Glomerular visceral epithelial cell (primary cell): ENCODE data around the gene FKBP1A.

Source experiments
- DNase-seq: peaks from one replicate; pipeline ENCODE4 v3.0.0-alpha.2; 2016; ENCODE audit errors: extremely low spot score

Gene FKBP1A

DNA sequence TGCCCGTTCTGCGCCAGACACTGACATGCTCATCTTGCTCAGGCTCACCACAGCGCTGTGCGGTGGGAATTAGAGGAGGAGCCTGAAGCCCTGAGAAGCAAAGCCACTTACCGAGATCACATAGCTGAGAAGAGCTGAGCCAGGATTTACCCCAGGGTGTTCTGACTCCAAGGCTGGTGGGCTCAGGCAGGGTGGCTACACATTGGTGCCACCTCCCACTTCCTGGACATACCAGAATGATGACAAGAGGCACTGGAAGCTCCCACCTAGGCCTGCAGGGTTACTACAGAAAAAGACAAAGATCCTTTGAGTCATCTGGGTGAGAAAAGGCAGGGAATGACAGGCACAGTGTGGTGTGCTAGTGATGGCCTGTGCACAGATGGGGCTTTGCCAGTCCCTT is 24.4 kb upstream of the FKBP1A start:
- peak; percentile 55 for DNase-seq

DNA sequence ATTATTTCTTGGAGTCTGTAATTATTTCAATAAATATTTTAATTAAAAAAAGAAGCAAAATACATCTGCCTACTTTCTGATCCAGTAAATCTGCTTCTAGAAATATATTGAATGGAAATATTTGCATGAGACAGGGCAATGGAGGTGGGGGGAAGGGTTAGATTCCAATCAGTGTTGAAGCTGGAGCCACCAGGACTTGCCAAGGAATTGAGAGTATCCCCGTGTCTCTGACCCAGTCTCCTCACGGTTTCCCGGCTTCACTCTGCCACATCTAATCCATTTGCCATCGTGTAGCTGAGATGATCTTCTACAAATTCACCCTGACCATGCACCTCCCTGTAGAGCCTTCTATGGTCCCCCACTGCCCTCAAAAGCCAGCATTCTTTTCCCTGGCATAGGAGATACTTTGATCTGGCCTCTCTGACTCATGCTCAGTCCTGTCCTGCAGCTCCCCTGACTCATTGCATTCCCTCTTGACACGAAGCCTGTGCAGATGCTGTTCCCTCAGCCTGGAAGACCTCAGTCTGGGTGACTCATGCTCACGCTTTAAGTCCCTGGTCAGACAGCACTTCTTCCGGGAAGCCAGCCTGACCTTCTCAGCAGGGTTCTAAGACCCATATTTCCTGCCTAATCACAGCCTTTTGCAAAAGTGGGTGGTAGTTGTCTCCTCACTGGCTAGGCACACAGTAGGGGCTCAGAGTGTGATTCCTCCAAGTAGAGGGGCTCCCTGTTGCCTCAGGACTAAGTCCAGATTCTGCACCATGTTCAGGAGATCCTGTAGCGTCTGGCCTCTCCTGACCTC is 23.0 kb upstream of the FKBP1A start:
- peak; percentile 94 for DNase-seq

DNA sequence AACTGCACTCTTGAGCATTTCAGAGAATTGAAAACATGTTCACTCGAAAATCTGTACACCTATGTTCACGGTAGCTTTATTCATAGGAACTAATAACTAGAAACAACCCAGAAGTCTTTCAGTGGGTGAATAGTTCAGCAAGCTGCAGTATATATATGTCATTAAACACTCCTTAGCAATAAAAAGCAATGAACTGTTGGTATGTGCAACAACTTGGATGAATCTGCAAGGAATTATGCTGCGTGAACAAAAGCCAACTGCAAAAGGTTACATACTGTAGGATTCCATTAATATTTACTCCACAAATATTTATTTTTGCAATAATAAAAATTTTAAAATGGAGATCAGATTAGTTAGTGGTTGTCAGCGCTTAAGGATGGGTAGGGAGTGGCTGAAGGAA is 22.1 kb upstream of the FKBP1A start:
- DNase-seq: no peak

DNA sequence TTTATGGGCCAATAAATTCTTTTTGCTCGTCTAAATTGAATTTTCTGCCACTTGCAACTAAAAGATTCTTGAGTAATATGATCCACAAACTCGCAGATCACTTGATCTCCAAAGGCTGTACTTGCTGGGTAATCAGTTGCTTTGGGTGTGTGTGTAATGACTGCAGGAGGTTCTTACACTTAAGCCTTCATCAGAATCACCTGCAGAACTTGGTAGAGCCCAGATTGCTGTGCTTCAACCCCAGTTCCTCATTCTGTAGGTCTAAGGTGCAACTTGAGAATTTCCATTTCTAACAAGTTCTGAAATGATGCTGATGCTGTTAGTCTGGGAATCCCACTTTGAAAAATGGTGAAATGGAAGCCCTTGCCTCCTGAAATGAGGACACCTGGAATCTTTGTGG is 12.9 kb upstream of the FKBP1A start:
- no peak for DNase-seq

DNA sequence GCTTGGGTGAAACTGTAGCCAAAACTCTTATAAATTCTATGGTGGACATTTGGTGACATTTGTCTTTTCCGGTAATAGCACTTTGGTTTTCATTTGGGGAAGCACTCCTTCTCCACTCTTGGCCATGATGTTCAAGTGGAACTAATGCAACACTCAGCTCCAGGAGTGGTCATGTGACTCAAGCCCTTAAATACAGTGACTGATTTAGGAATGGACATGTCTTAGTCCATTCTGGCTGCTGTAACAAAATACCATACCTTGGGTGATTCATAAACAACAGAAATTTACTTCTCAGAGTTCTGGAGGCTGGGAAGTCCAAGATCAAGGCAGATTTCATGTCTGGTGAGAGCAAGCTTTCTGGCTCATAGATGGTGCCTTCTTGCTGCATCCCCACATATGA is 10.8 kb upstream of the FKBP1A start:
- no peak for DNase-seq

DNA sequence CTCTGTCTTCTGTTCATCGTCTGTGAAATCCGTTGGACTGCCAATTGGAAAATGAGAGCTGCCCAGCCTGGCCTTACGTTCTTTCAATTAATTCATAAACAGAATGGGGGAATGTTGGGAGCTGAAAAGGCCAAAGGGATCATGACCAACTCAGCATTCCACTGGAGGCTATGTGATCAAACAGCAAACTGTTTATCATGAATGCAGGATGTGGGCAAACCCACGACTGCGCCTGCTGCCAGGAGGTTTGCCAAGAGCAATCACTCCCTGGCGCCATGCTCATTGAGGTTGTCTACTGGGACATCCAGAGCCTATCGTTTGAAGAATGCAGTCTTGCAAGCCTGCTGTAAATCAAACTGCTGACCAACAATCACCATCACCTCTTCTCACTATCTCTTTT is 9.3 kb upstream of the FKBP1A start:
- DNase-seq: peak; percentile 58

DNA sequence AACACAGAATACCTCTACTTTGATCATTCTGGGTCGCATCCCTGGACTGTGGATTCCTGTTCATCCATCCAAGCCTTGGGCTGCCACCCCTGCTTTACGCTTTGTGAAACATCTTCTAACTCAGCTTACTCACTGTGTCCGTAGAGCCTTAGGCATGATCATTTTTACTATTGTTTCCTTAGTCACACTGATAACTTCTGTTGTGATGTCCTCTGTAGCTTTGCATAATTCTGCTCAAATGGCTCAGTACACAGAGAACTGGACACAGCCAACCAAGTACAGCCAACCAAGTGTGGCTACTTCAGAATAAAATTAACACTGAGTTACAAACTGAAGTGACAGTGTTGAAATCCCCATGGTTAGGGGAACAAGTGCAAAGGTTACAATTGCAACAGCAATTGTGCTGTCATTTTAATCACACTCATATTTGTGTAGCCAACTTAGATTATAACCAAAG is 8.6 kb upstream of the FKBP1A start:
- peak; percentile 32 for DNase-seq

DNA sequence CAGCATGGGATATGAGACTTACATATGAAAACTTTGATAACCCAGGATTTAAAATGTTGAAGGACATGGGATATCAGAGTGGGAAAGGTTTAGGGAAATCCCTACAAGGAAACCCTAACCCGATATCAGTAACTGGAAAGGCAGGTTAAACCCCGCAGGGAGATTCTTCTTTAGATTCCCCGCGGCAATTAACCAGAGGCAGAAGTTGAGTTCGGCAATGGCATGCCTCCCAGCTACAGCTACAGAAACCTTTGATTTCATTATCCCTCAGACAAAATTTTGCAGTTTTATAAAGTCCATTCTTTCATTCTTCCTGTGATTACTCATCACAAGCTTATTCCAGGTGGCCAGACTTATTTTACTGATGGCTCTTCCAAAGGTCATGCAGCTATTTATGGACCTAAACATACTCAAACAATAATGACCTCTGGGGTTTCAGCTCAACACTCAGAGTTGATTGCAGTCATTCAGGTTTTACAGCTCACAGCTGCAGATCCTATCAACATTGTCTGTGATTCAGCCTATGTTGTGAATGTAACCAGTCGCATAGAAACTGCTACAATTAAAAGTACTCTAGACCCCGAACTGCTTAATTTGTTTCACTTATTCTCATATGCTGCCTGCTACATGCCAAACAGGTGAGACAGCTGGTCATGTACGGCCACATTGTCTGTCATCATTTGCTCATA is 7.0 kb upstream of the FKBP1A start:
- DNase-seq: peak; percentile 69

DNA sequence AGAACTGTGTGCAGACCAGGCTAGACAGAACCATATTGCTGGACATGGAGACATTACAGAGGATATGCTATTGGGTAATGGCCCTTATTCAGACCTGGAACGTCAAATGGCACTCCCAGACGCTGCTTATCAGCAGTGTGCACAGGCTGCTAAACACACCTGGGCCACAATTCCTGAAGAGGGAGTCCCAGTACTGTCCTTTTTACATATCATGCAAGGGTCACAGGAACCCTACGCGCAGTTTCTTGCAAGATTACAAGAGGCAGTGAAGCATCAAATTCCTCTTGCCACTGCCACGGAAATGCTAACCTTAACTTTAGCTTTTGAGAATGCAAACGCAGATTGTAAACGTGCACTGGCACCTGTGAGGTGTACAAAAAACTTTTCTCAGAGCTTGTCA is 5.3 kb upstream of the FKBP1A start:
- peak; percentile 69 for DNase-seq

DNA sequence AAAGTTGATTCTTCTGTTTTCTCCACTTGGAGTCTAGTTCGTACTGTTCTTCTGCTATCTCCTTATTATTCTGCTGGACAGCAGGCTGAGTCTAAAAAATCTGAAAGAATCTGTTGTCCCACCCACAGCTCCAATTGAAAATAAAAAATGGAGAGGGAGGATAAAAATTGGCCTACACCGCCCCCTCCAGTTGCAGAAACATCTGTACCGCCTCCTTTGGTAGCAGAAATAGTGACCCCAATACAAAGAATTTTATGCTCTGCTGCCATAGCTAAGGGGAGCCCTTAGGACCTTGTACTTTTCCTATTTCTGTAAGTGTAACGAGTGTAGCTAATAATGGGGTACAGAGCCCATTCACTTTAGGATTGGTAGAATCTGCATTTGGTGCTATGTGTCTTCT is 4.9 kb upstream of the FKBP1A start:
- DNase-seq: no peak

DNA sequence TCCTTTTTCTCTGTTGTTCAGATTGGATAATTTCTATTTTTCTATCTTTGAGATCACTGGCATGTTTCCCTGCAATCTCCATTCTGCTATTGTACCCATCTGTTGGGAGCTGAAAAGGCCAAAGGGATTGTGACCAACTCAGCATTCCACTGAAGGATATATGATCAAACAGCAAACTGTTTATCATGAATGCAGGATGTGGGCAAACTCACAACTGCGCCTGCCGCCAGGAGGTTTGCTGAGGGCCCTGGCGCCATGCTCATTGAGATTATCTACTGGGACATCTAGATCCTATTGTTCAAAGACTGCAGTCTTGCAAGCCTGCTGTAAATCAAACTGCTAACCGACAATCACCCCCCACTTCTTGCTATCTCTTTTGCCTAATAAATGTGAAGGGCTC is 3.8 kb upstream of the FKBP1A start:
- DNase-seq: no peak

DNA sequence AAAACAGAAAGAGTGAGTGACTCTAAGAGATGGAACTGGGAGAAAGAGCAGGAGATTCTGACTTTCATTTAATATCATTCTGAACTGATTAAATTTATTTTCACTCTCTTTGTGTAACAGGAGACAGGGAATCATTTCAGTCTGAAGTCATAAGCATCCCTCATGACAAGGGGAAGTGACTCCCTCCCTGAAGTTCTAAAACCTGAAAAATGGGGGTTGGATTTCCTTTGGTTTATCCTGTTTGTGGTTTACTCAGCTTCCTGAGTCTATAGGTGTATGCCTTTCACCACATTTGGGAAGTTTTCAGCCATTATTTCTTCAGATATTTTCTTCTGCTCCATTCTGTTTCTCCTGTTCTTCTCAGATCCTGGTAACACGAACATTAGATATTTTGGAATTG is 3.4 kb upstream of the FKBP1A start:
- DNase-seq: no peak

DNA sequence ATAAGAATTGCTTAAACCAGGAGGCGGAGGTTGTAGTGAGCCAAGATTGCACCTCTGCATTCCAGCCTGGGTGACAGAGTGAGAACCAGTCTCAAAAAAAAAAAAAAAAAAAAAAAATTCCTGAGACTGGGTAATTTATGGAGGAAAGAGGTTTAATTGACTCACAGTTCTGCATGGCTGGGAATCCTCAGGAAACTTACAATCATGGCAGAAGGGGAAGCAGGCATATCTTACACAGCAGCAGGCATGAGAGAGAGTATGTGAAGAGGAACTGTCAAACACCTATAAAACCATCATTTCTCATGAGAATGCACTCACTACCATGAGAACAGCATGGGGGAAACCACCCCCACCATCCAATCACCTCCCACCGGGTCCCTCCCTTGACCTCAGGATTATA is 1.8 kb upstream of the FKBP1A start:
- no peak for DNase-seq

DNA sequence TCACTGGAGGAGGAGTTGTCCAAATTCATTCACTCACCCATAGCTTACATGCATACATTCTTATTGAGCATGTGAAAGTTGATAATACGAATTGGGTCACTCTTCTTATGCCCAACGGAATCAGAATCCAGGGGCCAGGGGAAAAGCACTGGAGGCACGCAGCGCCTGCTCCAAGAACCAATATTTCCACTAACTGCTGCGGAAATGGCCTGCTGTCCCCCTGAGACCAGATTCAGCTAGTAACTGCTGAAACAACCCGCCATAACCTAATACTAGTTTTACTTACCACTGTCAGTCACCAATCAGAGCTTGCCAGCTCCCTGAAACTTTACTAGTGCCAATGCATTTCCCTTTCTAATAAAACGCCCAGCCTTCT is 641 bp upstream of the FKBP1A start:
- no peak for DNase-seq

DNA sequence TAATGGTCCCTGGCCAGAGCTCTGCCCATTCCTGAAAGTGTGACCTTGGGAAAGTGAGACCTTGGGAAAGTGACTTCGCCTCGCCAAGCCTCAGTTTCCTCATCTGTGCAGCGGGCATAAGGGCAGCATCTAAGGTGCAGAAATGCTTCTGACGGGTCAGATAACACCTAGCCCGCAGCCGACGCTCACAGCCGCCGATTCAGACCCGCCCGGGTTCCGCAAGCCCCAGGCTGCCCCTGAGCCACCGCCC is 486 bp downstream of the FKBP1A start:
- no peak for DNase-seq

DNA sequence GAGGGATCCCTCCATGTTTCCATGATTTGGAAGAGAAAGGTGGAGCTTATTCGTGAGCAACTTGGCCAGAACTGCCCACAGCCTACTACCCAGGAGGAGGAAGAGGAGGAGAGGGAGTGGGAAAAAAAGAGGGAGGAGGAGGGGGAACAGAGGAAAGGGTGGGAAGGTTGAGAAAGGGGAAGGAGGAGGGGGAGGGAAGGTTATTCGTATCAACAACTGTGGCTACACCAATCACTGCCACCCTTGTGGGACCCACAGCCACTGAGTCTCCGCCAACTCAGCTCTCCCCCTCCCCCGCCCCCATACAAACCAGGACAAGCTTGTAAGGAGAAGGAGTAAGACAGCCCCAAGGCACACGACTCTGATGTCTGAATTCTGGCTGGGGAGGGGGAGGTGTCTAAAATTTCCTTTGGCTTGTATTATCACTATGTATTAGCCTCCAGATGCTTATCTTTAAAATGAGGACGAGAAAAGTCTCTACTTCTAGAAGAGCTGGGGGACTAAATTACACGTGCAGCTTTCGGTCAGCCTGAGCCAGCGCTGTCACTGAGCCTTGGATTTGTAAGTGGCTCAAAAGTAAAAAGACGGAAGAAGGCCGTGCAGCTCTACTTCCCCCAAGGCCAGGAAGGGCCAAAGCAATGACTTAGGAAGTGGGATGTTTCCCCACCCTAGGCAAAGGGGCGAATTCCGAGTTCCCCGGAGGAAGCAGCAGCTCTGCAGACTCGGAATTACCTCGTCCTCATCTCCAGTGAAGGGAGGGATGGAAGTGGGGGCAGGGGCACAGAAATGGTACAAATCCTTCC is 1.0 kb downstream of the FKBP1A start:
- peak; percentile 40 for DNase-seq

DNA sequence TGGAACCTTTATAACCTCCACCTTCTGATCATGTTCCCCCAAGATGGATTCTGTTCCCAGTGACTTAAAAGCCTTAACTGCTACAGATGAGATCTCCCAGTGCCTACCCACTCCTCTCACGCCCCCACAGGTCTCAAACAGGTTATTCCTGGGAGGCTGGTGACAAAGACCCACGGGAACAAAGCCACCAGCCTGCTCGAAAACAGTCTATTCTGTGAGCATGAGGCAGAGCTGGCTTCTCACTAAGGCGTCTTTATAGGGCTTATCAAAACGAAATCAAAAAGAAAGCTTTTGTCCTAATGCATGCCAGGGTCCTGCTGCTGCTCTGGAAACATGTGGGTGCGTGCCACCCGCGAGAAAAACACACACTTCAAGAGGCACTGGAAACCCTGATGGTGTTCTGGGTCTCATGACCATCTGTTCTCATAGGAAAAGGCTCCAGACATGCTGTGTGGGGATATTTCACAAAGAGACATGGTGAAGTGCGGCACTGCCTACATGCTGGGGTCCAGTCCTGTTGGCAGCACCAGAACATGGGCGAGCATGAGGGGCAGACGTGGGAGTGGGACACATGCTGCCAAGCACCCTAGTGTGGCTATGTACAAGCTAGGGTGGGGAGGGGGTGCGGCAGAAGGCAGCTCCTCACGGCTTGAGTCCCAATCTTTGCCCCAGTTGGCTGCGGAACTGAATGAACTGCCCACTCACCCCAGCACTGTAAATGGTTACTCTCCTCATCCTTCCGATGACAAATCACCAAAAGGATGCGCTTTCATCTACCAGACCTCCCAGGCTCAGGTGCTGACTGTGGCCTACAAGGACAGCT is 2.1 kb downstream of the FKBP1A start:
- DNase-seq: no peak

DNA sequence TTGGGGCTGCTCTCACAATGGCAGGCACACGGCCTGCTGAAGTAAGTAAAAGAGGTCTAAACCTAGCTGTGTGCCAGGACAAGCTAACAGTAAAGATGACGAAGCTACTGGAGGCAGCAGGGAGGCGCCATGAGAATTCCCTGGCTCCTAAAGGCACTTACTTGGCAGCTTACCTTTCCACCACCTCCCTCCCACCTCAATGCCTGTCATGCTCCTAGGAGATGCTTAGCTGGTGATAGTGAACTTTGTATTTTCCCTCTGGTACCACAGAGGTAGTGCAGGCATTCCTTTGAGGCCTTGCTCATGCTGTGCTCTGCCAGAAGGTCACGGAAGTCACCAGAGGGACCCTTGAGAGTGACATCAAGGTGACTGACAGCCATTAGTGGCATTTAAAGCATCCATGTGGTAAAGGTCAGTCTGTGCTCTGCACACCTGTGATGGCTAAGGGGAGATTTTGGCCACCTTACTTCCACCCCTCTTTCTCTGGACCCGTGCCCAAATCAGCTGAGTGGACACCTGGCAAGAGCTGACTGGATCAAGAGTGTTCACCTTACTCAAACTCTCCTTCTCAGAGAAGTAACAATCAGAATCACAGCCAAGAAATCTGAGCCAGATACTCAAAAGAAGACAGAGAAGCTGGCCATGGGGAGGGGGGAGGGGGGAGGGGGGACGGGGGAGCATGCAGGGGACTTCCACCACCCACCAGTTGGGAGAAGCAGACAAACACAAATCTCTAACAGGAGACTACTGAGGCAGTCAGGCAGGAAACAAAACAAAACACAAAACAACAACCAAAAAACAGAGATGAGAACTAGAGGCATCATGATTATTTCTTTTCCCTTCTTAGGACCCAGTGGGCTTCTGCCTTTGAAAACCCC is 2.9 kb downstream of the FKBP1A start:
- no peak for DNase-seq

DNA sequence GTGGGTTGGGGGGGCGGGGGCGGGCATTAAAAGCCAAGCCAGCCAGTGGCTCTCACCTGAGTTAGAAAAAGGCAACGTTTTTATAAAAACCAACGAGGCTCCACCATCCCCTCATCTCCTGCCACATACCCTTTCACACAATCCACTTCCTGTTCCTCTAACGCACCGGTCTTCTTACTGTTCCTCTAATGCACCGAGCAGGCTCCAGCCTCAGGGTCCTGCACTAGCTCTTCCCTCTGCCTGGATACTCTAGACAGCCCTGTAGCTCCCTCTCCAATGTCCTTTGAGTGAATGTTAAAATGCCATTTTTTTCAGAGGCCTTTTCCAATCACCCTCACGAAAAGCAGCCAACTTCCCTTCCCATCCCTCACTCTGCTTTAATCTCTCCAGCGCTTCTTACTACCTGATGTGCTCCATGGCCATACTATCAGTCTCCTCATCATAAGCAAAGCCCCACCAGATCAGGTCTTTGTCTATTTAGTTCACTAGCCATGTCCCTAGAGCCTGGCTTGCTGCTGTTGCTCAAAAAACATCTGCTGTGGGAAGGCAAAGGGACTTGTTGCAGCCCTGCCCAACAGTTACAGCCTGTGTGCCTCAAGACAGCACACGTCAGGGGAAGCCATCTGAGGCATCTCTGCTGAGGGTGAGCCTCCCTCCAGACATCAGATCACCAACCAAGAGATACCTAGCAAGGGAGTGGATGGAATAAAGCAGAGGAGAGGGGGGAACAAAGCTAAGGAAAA is 3.9 kb downstream of the FKBP1A start:
- no peak for DNase-seq

DNA sequence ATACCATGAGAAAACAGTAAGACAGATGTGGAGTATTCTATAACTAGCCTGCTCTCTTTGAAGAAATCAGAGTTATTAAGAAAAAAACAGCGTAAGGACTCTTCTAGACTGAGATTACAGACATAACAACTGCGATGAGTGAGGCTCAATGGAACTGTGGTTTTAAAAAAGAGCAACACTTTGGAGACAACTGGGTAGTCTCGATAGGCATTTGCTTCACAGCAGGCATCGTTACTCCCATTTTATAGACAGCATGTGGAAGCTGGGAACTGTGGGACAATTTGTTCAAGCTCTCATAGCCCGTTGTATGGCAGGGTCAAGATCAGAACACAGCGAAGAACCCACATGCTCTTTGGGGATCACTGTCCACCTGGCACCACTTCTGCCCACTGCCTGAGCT is 4.6 kb downstream of the FKBP1A start:
- DNase-seq: no peak
